HG03064 (cell line): ENCODE data around the gene RNF208.

ENCODE experiments used
- ATAC-seq: cut with Tn5 transposase; IDR thresholded peaks from one replicate; pipeline ENCODE4 v1.9.1; 2021; ENCODE audit warnings: low read depth; ENCODE audit not compliant: unreplicated experiment

RNF208 gene

GRCh38 chr9:137193771-137194170, 28.3 kb downstream of the RNF208 start:
- no peak for ATAC-seq

GRCh38 chr9:137192859-137193258, 29.2 kb downstream of the RNF208 start:
- no peak for ATAC-seq

GRCh38 chr9:137192448-137192780, 29.6 kb downstream of the RNF208 start:
- no peak for ATAC-seq

GRCh38 chr9:137191691-137192447, 30.2 kb downstream of the RNF208 start:
- no peak for ATAC-seq

GRCh38 chr9:137191245-137191644, 30.8 kb downstream of the RNF208 start:
- ATAC-seq = no peak

- no peak for ATAC-seq
Observed at GRCh38 chr9:137190315-137190856, 31.7 kb downstream of the RNF208 start.

GRCh38 chr9:137189297-137190295, 32.4 kb downstream of the RNF208 start:
- no peak for ATAC-seq

- peak; percentile 60 for ATAC-seq
Observed at GRCh38 chr9:137188490-137189296, 33.3 kb downstream of the RNF208 start, which contains the start of the genes ANAPC2 and SSNA1. TSS of gene ANAPC2 (minus strand) at chr9:137188560. CDS start at chr9:137188532, 28 bp downstream. TSS of gene SSNA1 (plus strand) at chr9:137188676. CDS start at chr9:137188727, 51 bp downstream.

- no peak for ATAC-seq
Observed at GRCh38 chr9:137188086-137188489, 34.0 kb downstream of the RNF208 start.

- ATAC-seq = no peak
Observed at GRCh38 chr9:137187386-137187785, 34.7 kb downstream of the RNF208 start.

GRCh38 chr9:137186385-137186784, 35.7 kb downstream of the RNF208 start:
- ATAC-seq = no peak

GRCh38 chr9:137185921-137186320, 36.1 kb downstream of the RNF208 start:
- ATAC-seq = no peak

- no peak for ATAC-seq
Observed at GRCh38 chr9:137184881-137185660, 37.0 kb downstream of the RNF208 start.

- ATAC-seq = no peak
Observed at GRCh38 chr9:137183980-137184595, 38.0 kb downstream of the RNF208 start.

- ATAC-seq = no peak
Observed at GRCh38 chr9:137182836-137183235, 39.2 kb downstream of the RNF208 start.

GRCh38 chr9:137181680-137182079, 40.4 kb downstream of the RNF208 start:
- no peak for ATAC-seq

GRCh38 chr9:137180491-137180890, 41.5 kb downstream of the RNF208 start:
- no peak for ATAC-seq

GRCh38 chr9:137179761-137180160, 42.3 kb downstream of the RNF208 start:
- no peak for ATAC-seq
